Measurements from ENCODE around the gene CES3. TPM values are rescaled to one million over a fixed set of nuclear protein-coding genes. Genes with fewer than 3 reads are reported as not detected.

The CES3 gene
- total and polyA plus RNA-seq, 9 of the 15 experiments (the other 6 are each of a cell fraction or from before 2014, with no cell fraction given), result 0.06 to 2.2 (median 0.68) TPM

DNA sequence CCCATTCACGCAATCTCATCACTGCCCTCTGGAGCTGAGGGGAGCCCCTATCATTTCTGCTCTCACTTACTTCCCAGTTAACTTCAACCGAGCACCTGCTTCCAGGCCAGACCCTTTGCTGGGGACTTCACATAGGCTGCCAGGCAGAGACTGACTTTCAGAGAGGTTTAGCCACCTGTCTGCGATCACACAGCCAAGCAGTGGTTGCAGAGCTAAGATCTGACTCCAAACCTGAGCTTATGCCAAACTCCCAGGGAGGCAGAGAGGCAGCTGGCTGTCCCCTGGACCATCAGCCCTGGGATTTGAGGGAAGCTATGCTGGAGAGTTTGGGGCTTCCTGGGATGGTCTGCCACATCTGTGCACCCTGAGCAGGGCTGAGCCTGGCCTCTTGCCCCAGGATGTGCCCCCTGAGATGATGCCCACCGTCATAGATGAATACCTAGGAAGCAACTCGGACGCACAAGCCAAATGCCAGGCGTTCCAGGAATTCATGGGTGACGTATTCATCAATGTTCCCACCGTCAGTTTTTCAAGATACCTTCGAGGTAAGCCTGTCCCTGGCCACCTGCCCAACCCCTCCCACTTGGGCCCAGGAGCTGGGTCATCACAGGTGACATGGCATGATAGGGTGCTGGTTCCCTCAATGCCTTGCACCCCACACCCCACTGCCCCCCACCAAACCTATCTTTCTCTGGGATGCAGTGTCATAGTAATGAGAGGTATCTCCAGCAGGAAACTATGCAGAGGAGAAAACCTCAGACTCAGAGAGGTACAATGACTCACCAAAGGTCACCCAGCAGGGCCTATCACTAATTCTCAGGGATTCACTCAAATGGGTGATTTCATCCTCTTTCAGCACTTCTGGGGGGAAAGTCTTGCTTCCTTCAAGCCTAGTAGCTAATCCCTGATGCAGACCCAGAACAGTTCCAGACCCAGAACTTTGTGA, 10.0 kb downstream of the CES3 start:
- BruUV-seq (replicated peaks), result no TSS peak
- Histone ChIP-seq H3K4me2 (ENCODE audit: insufficient read depth, low read length) (no peak overlapping the region), H4K20me1 (replicated peaks; ENCODE audit: control insufficient read depth, insufficient read depth, low read length) (no peaks in the 10 kb centered on the region), H3K4me1 (replicated peaks in 1 of 2; ENCODE audit: control insufficient read depth in 2 of 2, insufficient read depth in 2 of 2, low read length in 2 of 2) (peaks cover 6 to 15% of the 10 kb centered on the region in 2 experiments; a peak in 3 of 5 replicates), H3K9me3 (replicated peaks; ENCODE audit: control insufficient read depth, insufficient read depth, low read depth, low read length) (no peaks in the 10 kb centered on the region), H3K27me3 (ENCODE audit: control insufficient read depth in 2 of 2, insufficient read depth in 2 of 2, low read length in 2 of 2) (peaks cover 6 to 17% of the 10 kb centered on the region in 2 experiments; a peak in 4 of 5 replicates), H2AFZ (ENCODE audit: low read depth, low read length) (no peak overlapping the region), H3K36me3 (ENCODE audit: control insufficient read depth, insufficient read depth, low read length) (no peaks in the 10 kb centered on the region), H3K27ac (ENCODE audit: extremely low read depth, low read depth, low read length) (no peak overlapping the region), H3K9me1 (ENCODE audit: control insufficient read depth, insufficient read depth, low read length) (peaks cover 3% of the 10 kb centered on the region), H3K9ac (ENCODE audit: insufficient read depth in 1 of 2, low read depth in 2 of 2, low read length in 2 of 2) (no peak overlapping the region), H3K4me3 (no peak overlapping the region), H3K79me2 (ENCODE audit: control insufficient read depth, insufficient read depth, low read length) (no peaks in the 10 kb centered on the region)
- FAIRE-seq, result peak; percentile 69
- CTCF ChIA-PET (ENCODE audit: low intra/inter-chr PET ratio), result no interaction called here
- in situ Hi-C loops (cut with MboI) (loop anchor here (25.0 kb wide), 2 partner anchors 191 to 441 kb away; partner anchors contain the start of genes B3GNT9, FBXL8, HSF4 and NOL3), intact Hi-C loops (cut with micrococcal nuclease) (loop anchor here (10.0 kb wide), 1 partner anchor 274 kb away; the partner anchor contains the start of genes FHOD1 and SLC9A5)
- DNase-seq (ENCODE audit: extremely low read depth in 1 of 4, low spot score in 3 of 4), result peak in 3 of 4 experiments; percentile 37 to 45 (median 44)
- ATAC-seq, result peak; percentile 31; the same call in 1 of the 3 replicates
- WGBS (ENCODE audit: insufficient coverage, low coverage, missing lambda C conversion rate), result 9% methylated on average over 10 of the region's 10 CpGs
- POLR2A ChIA-PET, result interaction anchor here (0.8 to 1.0 kb wide), 2 partner anchors 39 to 189 kb away, joined by 3 read pairs; no protein-coding TSS in a partner anchor
- peak; percentile 78 to 82; a peak in 3 of 4 replicates for TF ChIP-seq KDM1A (IDR thresholded peaks at IDR 0.05)
- TF ChIP-seq, protein P1, sequence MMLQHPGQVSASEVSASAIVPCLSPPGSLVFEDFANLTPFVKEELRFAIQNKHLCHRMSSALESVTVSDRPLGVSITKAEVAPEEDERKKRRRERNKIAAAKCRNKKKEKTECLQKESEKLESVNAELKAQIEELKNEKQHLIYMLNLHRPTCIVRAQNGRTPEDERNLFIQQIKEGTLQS (IDR thresholded peaks at IDR 0.05), result peak; percentile 56
- TF ChIP-seq, protein P1 (CRISPR knock-in tag; conservative IDR thresholded peaks at IDR 0.05), result no peak
- TF ChIP-seq, protein P2, sequence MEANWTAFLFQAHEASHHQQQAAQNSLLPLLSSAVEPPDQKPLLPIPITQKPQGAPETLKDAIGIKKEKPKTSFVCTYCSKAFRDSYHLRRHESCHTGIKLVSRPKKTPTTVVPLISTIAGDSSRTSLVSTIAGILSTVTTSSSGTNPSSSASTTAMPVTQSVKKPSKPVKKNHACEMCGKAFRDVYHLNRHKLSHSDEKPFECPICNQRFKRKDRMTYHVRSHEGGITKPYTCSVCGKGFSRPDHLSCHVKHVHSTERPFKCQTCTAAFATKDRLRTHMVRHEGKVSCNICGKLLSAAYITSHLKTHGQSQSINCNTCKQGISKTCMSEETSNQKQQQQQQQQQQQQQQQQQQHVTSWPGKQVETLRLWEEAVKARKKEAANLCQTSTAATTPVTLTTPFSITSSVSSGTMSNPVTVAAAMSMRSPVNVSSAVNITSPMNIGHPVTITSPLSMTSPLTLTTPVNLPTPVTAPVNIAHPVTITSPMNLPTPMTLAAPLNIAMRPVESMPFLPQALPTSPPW (CRISPR knock-in tag; IDR thresholded peaks at IDR 0.05), result peak; percentile 19; the same call in 1 of the 2 replicates
- TF ChIP-seq FOXK2 (conservative IDR thresholded peaks at IDR 0.05 in 1 of 2, IDR thresholded peaks at IDR 0.05 in 1 of 2; ENCODE audit: low read depth in 2 of 2), result no peak
- TF ChIP-seq JUND (IDR thresholded peaks at IDR 0.05; ENCODE audit: borderline replicate concordance, low read depth, low read length), result 0 out of 2 replicates have a peak, but pooled peaks have one; percentile 7
- no peak for TF ChIP-seq JUND (tag; IDR thresholded peaks at IDR 0.05; ENCODE audit: borderline replicate concordance, low read depth, low read length)
- TF ChIP-seq ZNF431 (CRISPR knock-in tag; IDR thresholded peaks at IDR 0.05), result no peak
- TF ChIP-seq NFIX (CRISPR knock-in tag; IDR thresholded peaks at IDR 0.05; ENCODE audit: low read depth), result no peak
- peak; percentile 44; the same call in 1 of the 2 replicates for TF ChIP-seq CBFA2T2 (conservative IDR thresholded peaks at IDR 0.05)
- peak; percentile 40; the same call in 1 of the 2 replicates for TF ChIP-seq TCF3 (CRISPR knock-in tag; IDR thresholded peaks at IDR 0.05)
- TF ChIP-seq NUFIP1 (IDR thresholded peaks at IDR 0.05; ENCODE audit: partially characterized antibody), result no peak
- TF ChIP-seq HDAC1 (IDR thresholded peaks at IDR 0.05), result 0 out of 4 replicates have a peak, but pooled peaks of 1 of the 2 experiments have one; percentile 31
- TF ChIP-seq RBM25 (IDR thresholded peaks at IDR 0.05; ENCODE audit: low read depth, low read length, severe bottlenecking), result peak; percentile 40
- peak; percentile 40; the same call in 1 of the 2 replicates for TF ChIP-seq ARID1B (IDR thresholded peaks at IDR 0.05)
- no peak for TF ChIP-seq U2AF2 (optimal IDR thresholded peaks at IDR 0.05; ENCODE audit: low read depth, low read length)
- peak; percentile 62 for TF ChIP-seq ZFP36 (IDR thresholded peaks at IDR 0.05; ENCODE audit: low read depth, low read length, partially characterized antibody)
- peak; percentile 66 for TF ChIP-seq CBFA2T3 (IDR thresholded peaks at IDR 0.05)

Measured in K562 (cell line).